ENCODE data around the gene DTNB.

The DTNB gene

DNA sequence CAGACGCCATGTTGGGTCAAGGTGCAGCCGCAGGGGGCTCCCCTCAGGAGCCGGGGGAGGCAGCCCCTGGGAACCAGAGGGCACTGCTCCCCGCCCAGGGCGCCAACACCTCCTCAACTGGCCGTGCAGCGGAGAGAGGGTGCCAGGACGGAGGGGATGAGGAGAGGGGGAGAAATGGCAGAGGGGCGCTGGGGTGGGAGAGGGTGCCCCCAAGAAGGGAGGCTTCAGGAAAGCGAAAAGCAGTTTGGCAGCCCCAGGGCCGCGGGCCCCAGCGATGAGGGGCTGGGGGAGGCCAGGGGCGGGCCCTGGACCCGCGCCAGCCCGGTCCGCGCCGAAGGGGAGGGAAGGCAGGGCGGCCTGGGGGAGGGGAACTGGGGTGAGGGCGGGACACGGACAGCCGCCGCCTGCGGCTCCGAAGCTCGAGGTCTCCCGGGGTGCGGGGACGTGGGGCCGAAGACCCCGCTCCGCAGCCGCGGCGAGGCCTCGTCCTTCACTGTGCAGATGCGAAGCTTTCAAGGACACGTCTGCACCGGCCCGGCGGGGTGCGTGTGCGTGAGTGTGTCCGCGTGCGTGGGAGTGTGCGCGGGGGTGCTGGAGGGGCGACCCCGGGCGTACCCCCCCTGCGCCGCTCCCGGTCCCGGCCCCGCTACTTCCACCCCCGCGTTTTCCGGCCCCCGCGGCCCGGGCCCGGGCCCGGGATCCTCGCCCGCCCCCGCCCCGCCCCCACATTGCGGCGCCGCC lies 333.0 kb downstream of the DTNB start:
- no peak for DNase-seq (ENCODE audit: low spot score)

DNA sequence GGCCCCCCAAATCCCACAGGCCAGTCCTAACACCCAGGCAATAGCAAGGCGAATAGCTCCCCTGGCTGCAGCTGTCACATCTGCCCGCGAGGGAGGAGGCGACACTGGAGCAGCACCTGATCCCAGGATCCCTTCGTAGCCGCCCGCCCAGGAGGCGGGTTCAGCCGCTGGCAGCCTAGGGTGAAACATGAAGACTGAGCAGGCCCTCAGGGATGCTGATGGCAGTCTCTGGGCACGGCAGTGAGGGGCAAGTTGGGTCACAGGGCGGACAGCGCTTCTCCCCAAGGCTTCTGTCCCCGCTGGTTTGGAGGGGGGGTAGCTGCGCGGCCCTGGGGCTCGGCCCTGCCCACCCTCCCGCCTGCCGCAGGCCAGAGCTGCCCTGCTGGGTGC lies 333.6 kb downstream of the DTNB start:
- no peak for DNase-seq (ENCODE audit: low spot score)

GRCh38 chr2:25339211-25339674 lies 334.1 kb downstream of the DTNB start:
- DNase-seq (ENCODE audit: low spot score) = no peak

DNA sequence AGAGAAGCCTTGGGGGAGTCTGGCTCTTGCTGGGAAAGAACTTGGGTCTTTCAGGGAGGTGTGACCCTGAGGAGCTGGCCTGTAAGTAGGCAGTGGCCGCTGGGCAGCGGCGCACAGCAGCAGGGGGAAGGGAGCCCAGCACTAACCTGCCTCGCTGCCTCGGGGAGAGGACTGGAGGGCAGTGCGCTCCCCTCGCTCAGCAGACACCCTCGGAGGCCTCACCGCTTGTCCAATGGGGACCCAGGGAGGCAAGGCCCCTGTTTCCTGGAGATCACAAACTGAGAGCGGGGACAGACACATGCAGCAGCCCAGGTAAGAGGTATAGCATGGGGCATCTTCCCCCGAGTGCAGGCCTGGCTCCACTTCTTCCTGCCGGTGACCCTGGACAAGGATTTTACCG lies 335.0 kb downstream of the DTNB start:
- no peak for DNase-seq (ENCODE audit: low spot score)

- no peak for DNase-seq (ENCODE audit: low spot score)
Observed at GRCh38 chr2:25337891-25338290, 335.5 kb downstream of the DTNB start.

- DNase-seq (ENCODE audit: low spot score) = no peak
Observed at GRCh38 chr2:25337276-25337675, 336.1 kb downstream of the DTNB start.

- no peak for DNase-seq (ENCODE audit: low spot score)
Observed at GRCh38 chr2:25336383-25336841, 337.0 kb downstream of the DTNB start.

DNA sequence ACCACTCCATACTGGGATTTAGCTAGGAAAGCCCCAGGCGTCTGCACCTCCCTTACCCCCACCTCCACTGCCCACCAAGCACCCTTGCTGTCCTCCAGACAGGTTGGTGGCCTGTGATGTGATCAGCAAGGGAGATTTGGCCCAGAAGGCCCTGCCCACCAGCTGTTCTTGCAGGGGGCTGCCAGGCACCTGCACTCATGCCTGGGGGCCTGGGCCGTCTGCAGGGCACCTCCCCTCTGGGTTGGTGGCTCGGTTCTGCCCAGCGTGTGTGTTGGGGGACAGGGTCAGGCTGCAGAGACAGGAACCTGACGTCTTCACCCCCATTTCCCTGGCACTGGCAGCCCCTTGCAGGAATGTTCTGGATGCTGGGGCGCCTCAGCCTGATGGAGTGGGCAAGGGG lies 337.4 kb downstream of the DTNB start:
- DNase-seq (ENCODE audit: low spot score) = no peak

DNA sequence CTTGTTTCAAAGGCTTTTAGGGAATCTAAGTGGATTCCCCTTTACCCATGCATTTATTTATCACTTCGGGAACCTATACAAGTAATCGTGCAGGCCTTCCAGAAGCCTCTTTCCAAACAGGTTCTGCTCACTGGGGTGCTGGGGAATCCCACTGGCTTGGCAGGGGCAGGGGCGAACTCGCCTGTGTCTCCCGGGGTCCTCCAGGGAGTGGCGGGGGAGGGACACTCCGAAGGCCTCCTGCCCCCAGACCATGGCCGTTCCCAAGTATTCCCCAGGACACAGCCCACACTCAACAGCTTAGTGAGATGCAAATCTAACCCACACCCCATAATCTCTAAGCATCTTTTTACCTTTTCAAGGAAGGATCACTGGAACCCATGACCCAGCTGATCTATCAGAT lies 338.2 kb downstream of the DTNB start:
- DNase-seq (ENCODE audit: low spot score) = no peak

DNA sequence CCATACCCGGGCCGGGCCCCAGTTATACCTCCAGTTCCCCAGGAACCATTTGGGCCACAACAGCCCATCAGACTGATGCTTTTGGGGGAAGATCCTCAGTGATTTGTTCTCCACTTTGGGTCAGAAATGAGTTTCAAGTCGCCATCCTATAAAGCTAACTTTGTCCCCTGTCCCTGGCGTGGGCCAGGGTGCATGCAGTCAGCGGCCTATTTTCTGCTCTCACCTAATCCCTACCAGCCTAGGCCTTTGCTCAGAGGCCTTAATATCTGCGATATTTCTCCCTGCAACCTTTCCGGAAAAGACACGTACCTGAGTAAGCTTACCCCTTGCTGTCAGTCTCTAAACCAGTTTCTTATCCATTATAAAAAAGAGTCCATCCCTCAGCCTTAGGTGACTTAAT lies 338.9 kb downstream of the DTNB start:
- no peak for DNase-seq (ENCODE audit: low spot score)

DNA sequence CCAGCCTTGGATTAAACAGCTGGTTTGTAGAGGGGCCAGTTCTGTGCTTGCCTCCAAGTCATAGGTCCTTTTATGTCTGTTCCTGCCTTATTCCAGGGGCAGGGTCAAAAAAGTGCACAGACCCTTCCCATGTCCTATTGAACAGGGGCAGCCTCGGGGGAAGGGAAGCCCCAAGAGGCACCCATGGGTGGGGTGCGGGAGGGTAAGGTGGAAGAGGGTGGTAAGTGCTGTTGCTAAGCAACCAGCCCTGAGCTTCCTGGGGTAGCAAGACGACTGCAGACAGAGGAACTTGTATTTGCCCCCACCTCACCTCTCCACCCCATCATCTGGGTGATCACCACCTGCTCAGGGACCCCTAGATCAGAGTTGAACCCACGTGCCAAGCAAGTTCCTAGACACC lies 339.4 kb downstream of the DTNB start:
- no peak for DNase-seq (ENCODE audit: low spot score)

GRCh38 chr2:25332571-25332970 lies 340.8 kb downstream of the DTNB start:
- DNase-seq (ENCODE audit: low spot score) = peak; percentile 59

DNA sequence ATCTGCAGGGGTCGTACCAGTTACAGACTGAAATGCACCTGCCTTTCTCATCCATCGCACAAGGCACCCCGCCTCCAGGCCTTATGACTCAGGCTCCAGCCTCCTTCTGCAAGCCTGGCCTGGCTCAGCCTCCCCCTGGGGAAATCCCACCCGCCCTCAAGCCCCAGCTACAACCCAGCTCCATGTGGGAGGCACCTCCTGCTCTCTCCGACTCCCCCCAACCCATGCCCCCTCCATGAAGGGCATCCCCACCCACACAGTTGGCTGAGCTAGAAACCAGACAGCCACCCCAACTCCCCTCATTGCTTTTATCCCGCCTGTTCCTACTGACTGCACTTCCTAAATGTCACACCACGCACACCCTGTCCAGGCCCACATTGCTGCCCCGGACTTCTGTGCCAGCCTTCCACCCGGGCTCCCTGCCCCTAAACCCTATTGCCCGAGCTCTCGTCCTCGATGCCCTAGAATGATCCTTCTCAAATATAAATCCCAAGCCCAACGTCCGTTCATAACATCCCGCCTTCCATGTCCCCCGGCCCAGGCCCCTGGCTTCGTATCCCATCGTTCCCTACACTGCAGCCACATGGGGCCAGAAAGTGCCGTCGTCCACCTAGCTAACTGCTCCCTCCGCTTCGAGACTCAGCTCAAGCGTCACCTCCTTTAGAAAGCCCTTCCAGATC lies 341.6 kb downstream of the DTNB start:
- DNase-seq (ENCODE audit: low spot score) = no peak

- no peak for DNase-seq (ENCODE audit: low spot score)
Observed at GRCh38 chr2:25330937-25331336, 342.4 kb downstream of the DTNB start.

- no peak for DNase-seq (ENCODE audit: low spot score)
Observed at GRCh38 chr2:25330273-25330672, 343.1 kb downstream of the DTNB start.

- DNase-seq (ENCODE audit: low spot score) = no peak
Observed at GRCh38 chr2:25328152-25329085, 345.0 kb downstream of the DTNB start.

All from COLO829 (cell line).